Measurements from ENCODE around the gene ST3GAL3.

ST3GAL3 gene

DNA sequence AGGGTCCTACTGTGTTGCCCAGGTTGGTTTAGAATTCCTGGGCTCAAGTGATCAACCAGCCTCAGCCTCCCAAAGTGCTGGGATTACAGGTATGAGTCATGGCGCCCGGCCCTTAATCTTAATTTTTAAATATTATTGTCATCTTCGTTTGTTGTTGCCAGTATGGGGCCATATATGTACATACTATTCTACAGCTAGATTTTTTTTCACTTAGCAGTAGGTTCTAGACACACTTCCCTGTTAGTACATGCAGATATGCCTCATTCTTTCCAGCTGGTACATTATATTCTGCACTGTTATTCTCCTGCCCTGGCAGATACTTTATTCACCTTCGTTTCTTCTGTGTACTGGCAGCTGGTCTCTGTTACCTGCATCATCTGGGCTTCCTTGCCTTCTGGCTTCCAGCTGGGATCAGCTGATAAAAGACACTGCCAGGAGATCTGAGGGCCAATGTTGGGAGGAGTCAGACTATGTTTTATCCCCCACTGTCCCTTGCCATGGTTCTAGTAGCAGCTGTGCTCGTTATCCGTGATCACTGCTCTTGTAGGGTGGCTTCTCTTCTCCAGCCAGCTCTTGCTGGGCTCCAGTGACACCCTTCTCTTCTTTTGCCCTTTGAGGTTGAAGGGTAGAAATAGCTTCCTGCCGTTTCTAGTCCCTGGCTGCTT, 24.7 kb downstream of the ST3GAL3 start:
- H3K36me3 ChIP-seq (ENCODE audit: control insufficient read depth in 2 of 2, insufficient read depth in 1 of 2, low read length in 2 of 2): no peaks in the 10 kb centered on the region
- CTCF ChIA-PET: interaction anchor here (1.2 to 3.9 kb wide), 2 partner anchors 31 to 203 kb away, joined by 5 to 13 read pairs; no protein-coding TSS in a partner anchor
- POLR2A ChIA-PET: no interaction called here
- no peaks in the 10 kb centered on the region for H3K9me3 ChIP-seq (ENCODE audit: control insufficient read depth, insufficient read depth, low read depth, low read length)
- TF ChIP-seq, protein P1, sequence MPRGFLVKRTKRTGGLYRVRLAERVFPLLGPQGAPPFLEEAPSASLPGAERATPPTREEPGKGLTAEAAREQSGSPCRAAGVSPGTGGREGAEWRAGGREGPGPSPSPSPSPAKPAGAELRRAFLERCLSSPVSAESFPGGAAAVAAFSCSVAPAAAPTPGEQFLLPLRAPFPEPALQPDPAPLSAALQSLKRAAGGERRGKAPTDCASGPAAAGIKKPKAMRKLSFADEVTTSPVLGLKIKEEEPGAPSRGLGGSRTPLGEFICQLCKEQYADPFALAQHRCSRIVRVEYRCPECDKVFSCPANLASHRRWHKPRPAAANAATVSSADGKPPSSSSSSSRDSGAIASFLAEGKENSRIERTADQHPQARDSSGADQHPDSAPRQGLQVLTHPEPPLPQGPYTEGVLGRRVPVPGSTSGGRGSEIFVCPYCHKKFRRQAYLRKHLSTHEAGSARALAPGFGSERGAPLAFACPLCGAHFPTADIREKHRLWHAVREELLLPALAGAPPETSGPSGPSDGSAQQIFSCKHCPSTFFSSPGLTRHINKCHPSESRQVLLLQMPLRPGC (tag by site-specific recombination; IDR thresholded peaks at IDR 0.05): no peak
- peak; percentile 31 for TF ChIP-seq ZIC2 (tag by site-specific recombination; IDR thresholded peaks at IDR 0.05)
- no peak overlapping the region for H3K4me3 ChIP-seq (ENCODE audit: low read depth, low read length)
- H3K27ac ChIP-seq (ENCODE audit: extremely low read depth, low read depth, low read length): no peak overlapping the region
- no peaks in the 10 kb centered on the region for H3K4me1 ChIP-seq (ENCODE audit: control insufficient read depth, insufficient read depth, low read length)

DNA sequence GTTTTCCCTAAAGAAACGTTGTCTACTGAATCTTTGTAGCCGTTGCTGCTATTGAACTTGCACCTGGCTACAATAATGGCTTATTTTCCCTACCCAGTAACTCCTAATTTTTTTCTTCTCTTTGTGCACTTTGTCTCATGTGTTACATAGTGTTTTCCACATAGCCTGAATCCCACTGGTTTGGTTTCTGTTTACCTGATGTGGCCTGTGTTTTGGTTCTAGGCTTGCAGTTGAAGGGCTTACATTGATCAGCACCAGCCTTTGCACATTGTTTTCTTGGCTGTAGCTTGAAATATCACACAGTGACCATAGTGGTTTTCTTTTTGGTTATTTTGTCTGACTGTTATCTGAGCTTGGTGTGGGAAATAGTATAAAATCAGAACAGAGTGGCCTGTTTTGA, 29.5 kb downstream of the ST3GAL3 start:
- no peak for TF ChIP-seq ZNF76 (tag by site-specific recombination; IDR thresholded peaks at IDR 0.05; ENCODE audit: borderline replicate concordance, low read depth)
- no peak for TF ChIP-seq ZNF157 (tag by site-specific recombination; IDR thresholded peaks at IDR 0.05)
- TF ChIP-seq ZNF837 (tag by site-specific recombination; IDR thresholded peaks at IDR 0.05): no peak
- TF ChIP-seq SCRT2 (tag by site-specific recombination; IDR thresholded peaks at IDR 0.05): no peak
- TF ChIP-seq ZNF138 (tag by site-specific recombination; IDR thresholded peaks at IDR 0.05; ENCODE audit: borderline replicate concordance): no peak
- TF ChIP-seq ZBTB17 (tag by site-specific recombination; IDR thresholded peaks at IDR 0.05): no peak
- TF ChIP-seq, protein P2, sequence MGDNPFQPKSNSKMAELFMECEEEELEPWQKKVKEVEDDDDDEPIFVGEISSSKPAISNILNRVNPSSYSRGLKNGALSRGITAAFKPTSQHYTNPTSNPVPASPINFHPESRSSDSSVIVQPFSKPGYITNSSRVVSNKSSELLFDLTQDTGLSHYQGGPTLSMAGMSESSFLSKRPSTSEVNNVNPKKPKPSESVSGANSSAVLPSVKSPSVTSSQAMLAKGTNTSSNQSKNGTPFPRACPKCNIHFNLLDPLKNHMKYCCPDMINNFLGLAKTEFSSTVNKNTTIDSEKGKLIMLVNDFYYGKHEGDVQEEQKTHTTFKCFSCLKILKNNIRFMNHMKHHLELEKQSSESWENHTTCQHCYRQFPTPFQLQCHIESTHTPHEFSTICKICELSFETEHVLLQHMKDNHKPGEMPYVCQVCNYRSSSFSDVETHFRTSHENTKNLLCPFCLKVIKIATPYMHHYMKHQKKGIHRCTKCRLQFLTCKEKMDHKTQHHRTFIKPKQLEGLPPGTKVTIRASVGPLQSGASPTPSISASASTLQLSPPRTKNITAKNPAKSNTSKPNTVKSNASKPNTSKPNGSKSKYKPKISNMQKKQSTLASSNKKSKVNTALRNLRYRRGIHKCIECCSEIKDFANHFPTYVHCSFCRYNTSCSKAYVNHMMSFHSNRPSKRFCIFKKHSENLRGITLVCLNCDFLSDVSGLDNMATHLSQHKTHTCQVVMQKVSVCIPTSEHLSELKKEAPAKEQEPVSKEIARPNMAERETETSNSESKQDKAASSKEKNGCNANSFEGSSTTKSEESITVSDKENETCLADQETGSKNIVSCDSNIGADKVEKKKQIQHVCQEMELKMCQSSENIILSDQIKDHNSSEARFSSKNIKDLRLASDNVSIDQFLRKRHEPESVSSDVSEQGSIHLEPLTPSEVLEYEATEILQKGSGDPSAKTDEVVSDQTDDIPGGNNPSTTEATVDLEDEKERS (tag by site-specific recombination; IDR thresholded peaks at IDR 0.05): no peak
- no peak for TF ChIP-seq MZF1 (tag by site-specific recombination; IDR thresholded peaks at IDR 0.05; ENCODE audit: borderline replicate concordance)
- no peak for TF ChIP-seq ZNF223 (tag by site-specific recombination; IDR thresholded peaks at IDR 0.05)
- TF ChIP-seq, protein P3, sequence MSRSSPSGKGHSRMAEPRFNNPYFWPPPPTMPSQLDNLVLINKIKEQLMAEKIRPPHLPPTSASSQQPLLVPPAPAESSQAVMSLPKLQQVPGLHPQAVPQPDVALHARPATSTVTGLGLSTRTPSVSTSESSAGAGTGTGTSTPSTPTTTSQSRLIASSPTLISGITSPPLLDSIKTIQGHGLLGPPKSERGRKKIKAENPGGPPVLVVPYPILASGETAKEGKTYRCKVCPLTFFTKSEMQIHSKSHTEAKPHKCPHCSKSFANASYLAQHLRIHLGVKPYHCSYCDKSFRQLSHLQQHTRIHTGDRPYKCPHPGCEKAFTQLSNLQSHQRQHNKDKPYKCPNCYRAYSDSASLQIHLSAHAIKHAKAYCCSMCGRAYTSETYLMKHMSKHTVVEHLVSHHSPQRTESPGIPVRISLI (tag by site-specific recombination; IDR thresholded peaks at IDR 0.05): no peak
- no peak for TF ChIP-seq ZNF175 (tag by site-specific recombination; IDR thresholded peaks at IDR 0.05)
- TF ChIP-seq ZNF433 (tag by site-specific recombination; IDR thresholded peaks at IDR 0.05; ENCODE audit: low read depth): no peak
- no peak for TF ChIP-seq ZNF404 (tag by site-specific recombination; IDR thresholded peaks at IDR 0.05)
- TF ChIP-seq, protein P4, sequence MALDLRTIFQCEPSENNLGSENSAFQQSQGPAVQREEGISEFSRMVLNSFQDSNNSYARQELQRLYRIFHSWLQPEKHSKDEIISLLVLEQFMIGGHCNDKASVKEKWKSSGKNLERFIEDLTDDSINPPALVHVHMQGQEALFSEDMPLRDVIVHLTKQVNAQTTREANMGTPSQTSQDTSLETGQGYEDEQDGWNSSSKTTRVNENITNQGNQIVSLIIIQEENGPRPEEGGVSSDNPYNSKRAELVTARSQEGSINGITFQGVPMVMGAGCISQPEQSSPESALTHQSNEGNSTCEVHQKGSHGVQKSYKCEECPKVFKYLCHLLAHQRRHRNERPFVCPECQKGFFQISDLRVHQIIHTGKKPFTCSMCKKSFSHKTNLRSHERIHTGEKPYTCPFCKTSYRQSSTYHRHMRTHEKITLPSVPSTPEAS (tag by site-specific recombination; IDR thresholded peaks at IDR 0.05): no peak
- no peak overlapping the region for H3K27ac ChIP-seq (ENCODE audit: extremely low read depth, low read depth, low read length)
- H3K36me3 ChIP-seq (ENCODE audit: control insufficient read depth in 2 of 2, insufficient read depth in 1 of 2, low read length in 2 of 2): peaks cover 2 to 7% of the 10 kb centered on the region in 2 experiments; a peak in 2 of 3 replicates
- ChIA-PET CTCF (interaction anchor here (1.1 to 1.3 kb wide), 2 partner anchors 11 to 198 kb away, joined by 3 read pairs; no protein-coding TSS in a partner anchor), POLR2A (no interaction called here)
- no peaks in the 10 kb centered on the region for H3K9me3 ChIP-seq (ENCODE audit: control insufficient read depth, insufficient read depth, low read depth, low read length)
- no peak overlapping the region for H3K4me3 ChIP-seq (ENCODE audit: low read depth, low read length)
- no peaks in the 10 kb centered on the region for H3K4me1 ChIP-seq (ENCODE audit: control insufficient read depth, insufficient read depth, low read length)
